Pericardium fibroblast (primary cell): ENCODE results near the gene ARPC4. TPM values are rescaled to one million over a fixed set of nuclear protein-coding genes. Genes with fewer than 3 reads are reported as not detected.

ENCODE experiments used
- total RNA-seq: library from RNA; depleted of rRNA; stranded (reverse); fragments of >200 nt; gene quantifications from 2 replicates; pipeline ENCODE4 v1.2.3, GENCODE V29; 2015

ARPC4 gene
- 111 and 190 TPM in 2 replicates for total RNA-seq

DNA sequence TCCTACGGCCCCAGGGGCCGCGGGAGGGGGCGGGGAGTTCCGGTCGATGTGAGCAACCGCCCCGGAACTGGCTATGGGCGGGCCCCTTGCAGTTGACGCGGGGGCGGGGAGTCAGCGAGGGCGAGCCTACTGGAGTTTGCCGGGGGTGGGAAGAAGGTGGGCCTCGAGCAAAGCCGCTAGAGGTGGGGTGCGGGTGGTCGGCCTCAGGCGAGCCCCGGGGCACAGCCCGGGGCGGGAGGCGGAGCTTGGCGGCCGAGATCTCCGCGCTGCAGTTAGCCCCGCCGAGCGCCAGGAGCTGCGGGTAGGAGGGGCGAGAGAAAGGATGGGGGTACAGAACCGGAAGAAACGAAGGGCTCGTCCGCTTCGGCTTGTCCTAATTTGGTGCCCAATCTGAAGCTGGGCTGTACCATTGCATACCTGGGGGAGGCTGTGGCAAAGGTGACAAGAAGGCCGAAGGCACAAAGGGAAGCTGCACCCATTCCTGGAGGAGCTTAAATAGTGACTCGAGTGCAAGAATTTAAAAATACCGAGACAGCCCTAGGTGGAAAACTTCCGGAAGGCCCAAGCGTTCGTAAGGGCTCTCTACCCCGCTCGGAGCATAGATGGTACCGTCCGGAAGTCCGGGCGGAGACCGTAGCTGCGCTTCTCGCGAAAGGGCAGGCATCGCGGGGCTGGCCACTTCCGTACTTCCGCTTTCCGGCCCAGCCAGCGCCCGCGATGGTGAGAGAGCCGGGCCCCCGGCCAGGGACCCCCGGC is at the start of gene ARPC4, which contains the start of gene TADA3:
Gene ARPC4, plus strand, starts transcription at position 678 of the 756 bp plus-strand sequence. Its CDS starts 40 bp downstream, at position 718.
Gene TADA3, minus strand, starts transcription at position 69 of the 756 bp plus-strand sequence. CDS start 1,007 bp downstream, outside the sequence.

DNA sequence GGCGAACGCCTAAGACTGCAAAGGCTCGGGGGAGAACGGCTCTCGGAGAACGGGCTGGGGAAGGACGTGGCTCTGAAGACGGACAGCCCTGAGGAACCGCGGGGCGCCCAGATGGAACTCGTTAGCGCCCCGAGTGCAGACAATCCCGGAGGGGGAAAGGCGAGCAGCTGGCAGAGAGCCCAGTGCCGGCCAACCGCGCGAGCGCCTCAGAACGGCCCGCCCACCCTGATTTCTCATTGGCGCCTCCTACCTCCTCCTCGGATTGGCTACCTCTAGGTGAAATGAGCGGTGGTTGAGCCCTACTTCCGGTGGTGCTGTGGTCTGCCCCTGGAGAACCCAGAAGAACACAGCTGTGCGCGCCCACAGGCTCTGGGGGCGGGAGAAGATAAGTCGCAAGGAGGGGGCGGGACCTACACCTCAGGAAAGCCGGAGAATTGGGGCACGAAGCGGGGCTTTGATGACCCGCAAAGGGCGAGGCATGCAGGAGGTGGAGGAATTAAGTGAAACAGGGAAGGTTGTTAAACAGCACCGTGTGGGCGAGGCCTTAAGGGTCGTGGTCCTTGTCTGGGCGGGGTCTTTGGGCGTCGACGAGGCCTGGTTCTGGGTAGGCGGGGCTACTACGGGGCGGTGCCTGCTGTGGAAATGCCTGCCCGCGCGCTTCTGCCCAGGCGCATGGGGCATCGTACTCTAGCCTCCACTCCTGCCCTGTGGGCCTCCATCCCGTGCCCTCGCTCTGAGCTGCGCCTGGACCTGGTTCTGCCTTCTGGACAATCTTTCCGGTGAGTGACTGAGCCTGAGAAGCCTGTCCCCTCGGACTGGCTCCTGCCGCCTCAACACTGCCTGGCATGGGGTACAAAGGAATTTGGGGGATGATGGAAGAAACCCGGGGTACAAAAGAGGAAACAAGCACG is 43.0 kb upstream of the ARPC4 start, which contains the start of gene OGG1:
Gene OGG1, plus strand, starts transcription at position 308 of the 911 bp plus-strand sequence. Its CDS starts 335 bp downstream, at position 643.

DNA sequence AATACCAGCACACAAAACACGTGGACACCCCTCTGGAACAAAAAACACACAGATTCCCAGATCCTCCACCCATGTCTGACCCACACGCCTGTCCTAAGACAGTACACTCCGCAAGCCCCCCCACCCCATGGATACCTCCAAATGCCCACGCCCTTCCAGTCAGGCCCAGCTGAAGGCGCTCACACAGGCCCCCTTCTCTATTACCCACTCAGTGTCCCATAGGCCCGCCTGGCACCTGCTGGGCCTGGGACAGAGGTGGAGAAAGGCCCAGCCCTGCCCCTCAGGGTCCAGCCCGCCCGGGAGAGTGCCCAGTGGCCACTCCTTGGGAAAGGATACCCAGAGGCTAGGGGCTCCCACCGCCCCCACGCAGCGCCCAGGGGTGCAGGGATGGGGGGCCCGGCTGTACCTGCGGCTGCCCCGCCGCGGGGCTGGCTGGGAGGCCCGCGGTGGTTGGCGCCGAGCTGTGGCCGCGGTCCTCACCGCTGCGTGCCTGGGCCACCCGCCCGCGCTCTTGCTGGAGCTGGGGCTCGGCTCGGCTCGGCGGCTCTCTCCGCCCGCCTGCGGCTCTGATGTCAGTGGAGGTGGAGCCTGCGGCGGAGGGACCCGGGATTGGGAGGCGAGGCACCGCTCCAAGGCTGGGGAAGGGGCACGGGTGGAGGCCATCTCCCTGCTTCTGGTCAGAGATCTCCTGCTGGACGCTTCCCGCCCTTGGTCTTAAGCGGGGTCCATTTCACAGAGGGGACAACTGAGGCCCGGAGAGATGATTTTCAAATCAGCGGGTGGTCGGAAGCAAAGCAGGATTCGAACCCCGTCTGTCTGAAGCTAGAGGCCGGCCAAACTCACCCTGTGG is 23.2 kb upstream of the ARPC4 start, which contains the start of gene CAMK1:
Gene CAMK1, minus strand, starts transcription at position 522 of the 850 bp plus-strand sequence. CDS start 2,198 bp downstream, outside the sequence.

DNA sequence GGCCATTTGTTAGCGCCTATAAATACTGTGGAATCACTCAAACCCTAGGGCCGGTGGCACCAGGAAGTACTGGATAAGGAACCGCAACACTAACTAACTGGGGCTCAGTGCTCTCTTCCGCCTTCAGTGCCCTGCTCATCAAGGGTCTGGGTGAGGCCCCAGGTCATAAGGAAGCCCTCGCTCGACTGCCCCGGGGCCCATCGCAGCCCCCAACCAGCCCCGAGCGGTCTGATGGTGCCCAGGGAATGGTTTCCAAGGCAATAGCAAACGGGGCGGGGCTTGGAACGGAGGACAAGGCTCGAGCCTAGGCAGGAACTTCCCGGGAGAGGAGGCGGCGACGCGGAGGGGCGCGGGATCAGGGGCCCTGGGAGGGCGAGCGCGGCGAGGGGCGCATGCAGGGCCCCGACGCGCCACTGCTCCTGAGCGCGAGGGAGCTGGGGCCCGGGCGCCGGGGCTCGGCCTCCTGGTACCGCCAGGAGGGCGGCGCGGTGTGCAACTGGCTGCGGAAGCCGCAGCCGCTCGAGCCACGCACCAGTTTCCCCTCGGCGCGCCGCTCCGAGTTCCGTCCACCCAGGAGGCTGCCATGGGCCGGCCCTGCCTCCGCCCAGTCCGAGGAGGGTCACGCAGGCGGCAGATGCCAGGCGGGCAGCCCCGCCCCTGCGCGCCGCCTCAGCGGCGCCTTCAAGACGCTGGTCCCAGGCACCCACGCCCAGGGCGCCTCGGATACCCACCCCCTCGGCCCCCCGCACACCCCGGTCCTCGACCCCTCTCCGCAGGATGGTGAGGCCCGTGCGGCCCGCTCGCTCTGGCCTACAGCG is 16.9 kb downstream of the ARPC4 start, which contains the start of gene TTLL3:
Gene TTLL3, plus strand, starts transcription at position 648 of the 818 bp plus-strand sequence. CDS start 400 bp downstream, outside the sequence.

DNA sequence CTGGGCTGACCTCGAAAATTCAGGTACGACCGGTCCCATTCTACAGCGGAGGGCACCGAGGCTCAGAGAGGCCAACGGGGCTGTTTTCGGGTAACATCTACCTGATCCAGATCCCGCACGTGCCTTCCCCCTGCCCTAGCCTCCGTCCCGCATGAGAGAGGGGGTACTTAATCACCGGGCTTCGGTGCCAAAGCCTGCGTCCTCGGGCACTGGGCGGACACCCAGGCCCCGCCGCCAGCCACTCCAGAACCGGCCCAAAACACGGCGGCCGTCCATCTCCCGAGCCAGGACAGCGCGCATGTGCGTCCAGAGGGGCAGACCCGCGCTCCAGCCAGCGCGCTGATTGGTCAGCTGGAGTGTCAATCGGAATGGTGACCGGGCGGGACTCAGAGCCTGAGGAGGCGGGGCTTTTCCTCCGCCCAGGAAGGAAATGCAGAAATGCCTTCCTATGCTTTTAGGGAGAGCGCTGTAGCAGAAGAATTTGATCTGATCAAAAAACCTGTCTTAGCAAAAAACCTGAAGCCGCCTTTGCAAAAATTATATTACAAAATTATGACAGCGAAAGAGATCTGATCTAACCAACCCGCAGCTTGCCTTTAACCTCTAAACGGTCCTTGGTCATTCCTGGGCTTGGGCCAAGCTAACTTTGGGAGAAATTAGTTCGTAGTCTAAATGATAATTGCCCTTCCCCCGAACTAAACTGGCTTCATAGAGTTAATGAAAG is 51.0 kb downstream of the ARPC4 start, which contains the start of gene RPUSD3:
Gene RPUSD3, minus strand, starts transcription at position 294 of the 724 bp plus-strand sequence. Its CDS starts 18 bp downstream, at position 276.

Other genes with a start within 250 kb of the ARPC4 start
- under 0.01 TPM in 1 of 2 replicates, not detected in the other for gene LHFPL4, start 239.3 kb upstream of the ARPC4 start, total RNA-seq
- gene MTMR14, start 143.6 kb upstream of the ARPC4 start, total RNA-seq, result 23.5 and 25.6 TPM in 2 replicates
- gene CPNE9, start 89.2 kb upstream of the ARPC4 start, total RNA-seq, result not detected in 2 replicates
- gene BRPF1, start 61.3 kb upstream of the ARPC4 start, total RNA-seq, result 8.2 and 11.0 TPM in 2 replicates
- 32.2 and 37.9 TPM in 2 replicates for gene OGG1, start 43.1 kb upstream of the ARPC4 start, total RNA-seq
- 27.5 and 31.7 TPM in 2 replicates for gene CAMK1, start 23.1 kb upstream of the ARPC4 start, total RNA-seq
- gene TADA3, start 609 bp upstream of the ARPC4 start, total RNA-seq, result 69.6 and 72.4 TPM in 2 replicates
- 19.8 and 20.2 TPM in 2 replicates for gene TTLL3, start 17.2 kb downstream of the ARPC4 start, total RNA-seq
- gene RPUSD3, start 50.9 kb downstream of the ARPC4 start, total RNA-seq, result 29.1 and 46.4 TPM in 2 replicates
- 8.2 and 92.0 TPM in 2 replicates for gene CIDEC, start 87.2 kb downstream of the ARPC4 start, total RNA-seq
- gene JAGN1, start 97.5 kb downstream of the ARPC4 start, total RNA-seq, result 50.6 and 66.1 TPM in 2 replicates
- 0.23 and 4.9 TPM in 2 replicates for gene IL17RE, start 109.8 kb downstream of the ARPC4 start, total RNA-seq
- gene IL17RC, start 124.0 kb downstream of the ARPC4 start, total RNA-seq, result 31.6 and 113 TPM in 2 replicates
- gene CRELD1, start 140.8 kb downstream of the ARPC4 start, total RNA-seq, result 11.2 and 35.9 TPM in 2 replicates
- gene PRRT3, start 159.3 kb downstream of the ARPC4 start, total RNA-seq, result 2.7 and 4.3 TPM in 2 replicates
- 39.6 and 60.6 TPM in 2 replicates for gene EMC3, start 193.8 kb downstream of the ARPC4 start, total RNA-seq
- 1.8 and 3.9 TPM in 2 replicates for gene FANCD2, start 233.4 kb downstream of the ARPC4 start, total RNA-seq